GM12878 (cell line): Measurements from ENCODE around the gene MAGI1. TPM values are rescaled to one million over a fixed set of nuclear protein-coding genes. Genes with fewer than 3 reads are reported as not detected.

Experiments
- ATAC-seq: fragments of 200-7000 bp; cut with Tn5 transposase; 3 replicates; pipeline ENCODE4 v1.9.1; 2020; ENCODE audit warnings: mild to moderate bottlenecking, moderate library complexity
- BruUV-seq: library from RNA; stranded (reverse); fragments of 400-500 nt; replicated peaks from 2 replicates; lab custom pipeline; 2021; lab: Mats Ljungman, UMichigan
- CTCF ChIA-PET: fragments of 300-600 bp; sonication (Branson Sonifier 250); formaldehyde crosslinking; extraction: SDS; loops from one replicate; lab custom pipeline; 2021; ENCODE audit warnings: inconsistent platforms; lab: Yijun Ruan, JAX
- POLR2A ChIA-PET: fragments of 350-600 bp; formaldehyde crosslinking; extraction: SDS; loops from one replicate; lab custom pipeline; 2021; ENCODE audit warnings: inconsistent platforms; lab: Charles Lee
- RAD21 ChIA-PET: fragments of 300-600 bp; sonication (Branson Sonifier 250); formaldehyde crosslinking; loops from one replicate; lab custom pipeline; 2023; ENCODE audit warnings: antibody characterized with exemption; ENCODE audit not compliant: unreplicated experiment; lab: Charles Lee
- SMC1A ChIA-PET: fragments of 300-600 bp; sonication (Branson Sonifier 250); formaldehyde crosslinking; loops from one replicate; lab custom pipeline; 2023; ENCODE audit not compliant: unreplicated experiment, uncharacterized antibody; lab: Charles Lee
- DNase-seq: peaks from one replicate; pipeline ENCODE4 v3.0.0-alpha.2; 2011; ENCODE audit warnings: low read depth, low spot score
- FAIRE-seq: peaks from 3 replicates; lab custom pipeline; 2011; peaks lifted over from hg19 to GRCh38; lab: Jason Lieb, UNC
- H2AFZ ChIP-seq: 2 replicates; pipeline ENCODE4 v1.6.0; 2011; ENCODE audit warnings: low read depth, low read length, control low read depth; ENCODE audit not compliant: control insufficient read depth
- H3K27ac ChIP-seq: 2 replicates; pipeline ENCODE4 v1.5.1; 2011; ENCODE audit warnings: control low read depth; ENCODE audit not compliant: control insufficient read depth, insufficient read depth
- H3K27me3 ChIP-seq, 2 experiments: replicated peaks in 1 of 2; 2 replicates each; pipeline versions ENCODE4 v1.6.0 to v1.6.1; 2011; ENCODE audit warnings: low read length in 1 of 2; ENCODE audit not compliant: control insufficient read depth in 2 of 2, insufficient read depth in 2 of 2
- H3K36me3 ChIP-seq, 2 experiments: 2 replicates each; pipeline ENCODE4 v1.5.1; 2011; ENCODE audit warnings: low read length in 1 of 2; ENCODE audit not compliant: control insufficient read depth in 2 of 2, insufficient read depth in 2 of 2
- H3K4me1 ChIP-seq: 2 replicates; pipeline ENCODE4 v1.6.1; 2011; ENCODE audit warnings: mild to moderate bottlenecking, low read length, moderate library complexity, mixed read lengths; ENCODE audit not compliant: control insufficient read depth, insufficient read depth
- H3K4me2 ChIP-seq: 2 replicates; pipeline ENCODE4 v1.6.0; 2011; ENCODE audit warnings: control low read depth; ENCODE audit not compliant: control insufficient read depth, insufficient read depth
- H3K4me3 ChIP-seq: fragments of 200-600 bp; sonication (generic); 2 replicates; pipeline ENCODE4 v1.5.1; 2016
- H3K79me2 ChIP-seq: 2 replicates; pipeline ENCODE4 v1.6.0; 2011; ENCODE audit warnings: low read length; ENCODE audit not compliant: control insufficient read depth, insufficient read depth
- H3K9ac ChIP-seq: 2 replicates; pipeline ENCODE4 v1.8.0; 2011; ENCODE audit warnings: low read length, control low read depth, mixed read lengths; ENCODE audit not compliant: control insufficient read depth, insufficient read depth
- H3K9me3 ChIP-seq: replicated peaks from 3 replicates; pipeline ENCODE4 v1.5.1; 2011; ENCODE audit warnings: mild to moderate bottlenecking, low read length; ENCODE audit not compliant: control insufficient read depth, insufficient read depth
- H4K20me1 ChIP-seq: 2 replicates; pipeline ENCODE4 v1.6.0; 2011; ENCODE audit not compliant: control insufficient read depth, insufficient read depth
- CREB1 ChIP-seq: IDR thresholded peaks from 2 replicates; pipeline ENCODE4 v1.6.1; 2012; ENCODE audit warnings: low read depth, mild to moderate bottlenecking, inconsistent platforms
- MTA3 ChIP-seq: IDR thresholded peaks from 2 replicates; pipeline ENCODE4 v1.6.1; 2012; ENCODE audit warnings: low read length, inconsistent platforms, borderline replicate concordance
- NFYA ChIP-seq: IDR thresholded peaks from 2 replicates; pipeline ENCODE4 v1.6.1; 2011; ENCODE audit warnings: low read depth, mild to moderate bottlenecking, low read length, improper control_type of control experiment, borderline replicate concordance
- PBX3 ChIP-seq: IDR thresholded peaks from 2 replicates; pipeline ENCODE4 v1.6.1; 2011; ENCODE audit warnings: mild to moderate bottlenecking, low read depth, low read length, moderate library complexity; ENCODE audit not compliant: insufficient replicate concordance
- PML ChIP-seq: IDR thresholded peaks from 2 replicates; pipeline ENCODE4 v1.6.1; 2012; ENCODE audit warnings: low read length, inconsistent platforms
- SKIL ChIP-seq: fragments of 450-650 bp; IDR thresholded peaks from 2 replicates; pipeline ENCODE4 v1.6.1; 2017; ENCODE audit warnings: mild to moderate bottlenecking, low read depth, inconsistent platforms; ENCODE audit not compliant: poor library complexity, severe bottlenecking
- TCF12 ChIP-seq: IDR thresholded peaks from 2 replicates; pipeline ENCODE4 v1.6.1; 2011; ENCODE audit warnings: low read depth, mild to moderate bottlenecking, low read length
- YY1 ChIP-seq: IDR thresholded peaks from 2 replicates; pipeline ENCODE4 v1.6.1; 2011; ENCODE audit warnings: low read depth, mild to moderate bottlenecking, low read length
- ZNF207 ChIP-seq: fragments of 450-650 bp; IDR thresholded peaks from 2 replicates; pipeline ENCODE4 v1.6.1; 2014; ENCODE audit warnings: antibody characterized with exemption, mild to moderate bottlenecking, borderline replicate concordance
- WGBS: methylation state at CpG from one replicate; pipeline ENCODE4 v1.1.6; 2016; ENCODE audit warnings: low lambda C conversion rate; ENCODE audit not compliant: insufficient replicate concordance, insufficient coverage; ENCODE audit errors: missing lambda C conversion rate; 5-methylcytosine and 5-hydroxymethylcytosine counted together
- in situ Hi-C: fragments of 300-500 bp; cut with MboI; formaldehyde crosslinking; loops from 9 replicates; pipeline ENCODE4 v1.14.3; 2018; ENCODE audit warnings: mixed read lengths
- intact Hi-C: fragments of 100-400 bp; cut with micrococcal nuclease; formaldehyde crosslinking; loops from one replicate; pipeline ENCODE4 v1.14.2; 2022; ENCODE audit not compliant: unreplicated experiment
- polyA plus RNA-seq, 11 experiments: library from polyadenylated mRNA; depleted of rRNA in 4 of 11; unstranded in 6 of 11; stranded (reverse) in 5 of 11; fragments of >200 nt; fragmentation: Nextera tagmentation in 4 of 11; fragmentation: Illumina TruSeq in 1 of 11; extraction: Ambion mirVana in 4 of 11; extraction: Trizol in 1 of 11; gene quantifications; 1 replicate in 1 of 11; 2 replicates in 10 of 11; pipeline versions ENCODE4 v1.2.1 to v1.2.3, GENCODE V29; 2011 to 2016; ENCODE audit warnings: inconsistent platforms in 2 of 11, missing spikeins in 2 of 11, low read depth in 1 of 11
- total RNA-seq, 4 experiments: library from RNA; depleted of rRNA in 3 of 4; stranded (reverse); fragments of >200 nt in 3 of 4; fragmentation: Illumina TruSeq in 1 of 4; extraction: Trizol in 1 of 4; gene quantifications; 2 replicates each; pipeline versions ENCODE4 v1.2.1 to v1.2.3, GENCODE V29; 2013 to 2021
- TF ChIP-seq, protein P1 (sequence below): fragments of 450-650 bp; IDR thresholded peaks from 2 replicates; pipeline ENCODE4 v1.6.1; 2018; ENCODE audit warnings: mild to moderate bottlenecking, low read depth, moderate library complexity; ENCODE audit not compliant: partially characterized antibody
- TF ChIP-seq, protein P2 (sequence below): fragments of 450-650 bp; IDR thresholded peaks from 2 replicates; pipeline ENCODE4 v1.6.1; 2018; ENCODE audit warnings: borderline replicate concordance, mild to moderate bottlenecking; ENCODE audit not compliant: partially characterized antibody

The MAGI1 gene
- total and polyA plus RNA-seq, 10 of the 15 experiments (the other 5 are each of a cell fraction or from before 2014, with no cell fraction given) = 0.02 to 3.3 (median 0.29) TPM; not detected in 1

DNA sequence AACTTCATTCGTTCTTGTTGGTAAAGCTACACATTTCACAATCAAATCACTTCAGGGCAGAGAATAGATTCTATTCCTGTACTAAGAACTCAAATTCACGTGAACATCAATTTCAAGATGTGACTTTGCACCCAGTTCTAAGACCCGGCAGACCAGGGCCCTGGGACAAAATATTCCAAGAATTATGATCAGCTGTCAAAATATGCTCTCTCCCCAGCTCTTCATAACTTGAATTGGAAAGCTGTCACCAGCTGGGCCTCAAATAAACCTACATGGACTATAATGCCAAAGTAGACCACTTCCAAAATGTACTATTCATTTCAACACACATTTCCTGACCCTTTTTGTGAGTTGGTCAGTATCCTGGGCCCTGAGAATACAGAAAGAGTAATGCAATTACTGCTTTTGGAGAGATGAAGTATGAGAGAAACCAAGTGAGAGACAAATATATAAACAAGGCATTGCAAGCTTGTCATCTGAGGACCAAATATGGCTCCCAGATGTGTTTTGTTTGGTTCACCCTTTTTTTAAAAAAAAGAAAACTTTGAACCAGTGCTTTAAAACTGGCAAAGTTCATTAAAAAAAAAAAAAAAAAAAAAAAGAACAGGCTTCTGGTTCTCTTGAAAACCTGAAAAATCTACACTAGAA lies 14.9 kb downstream of the MAGI1 start (continued):
- TF ChIP-seq, protein P1, sequence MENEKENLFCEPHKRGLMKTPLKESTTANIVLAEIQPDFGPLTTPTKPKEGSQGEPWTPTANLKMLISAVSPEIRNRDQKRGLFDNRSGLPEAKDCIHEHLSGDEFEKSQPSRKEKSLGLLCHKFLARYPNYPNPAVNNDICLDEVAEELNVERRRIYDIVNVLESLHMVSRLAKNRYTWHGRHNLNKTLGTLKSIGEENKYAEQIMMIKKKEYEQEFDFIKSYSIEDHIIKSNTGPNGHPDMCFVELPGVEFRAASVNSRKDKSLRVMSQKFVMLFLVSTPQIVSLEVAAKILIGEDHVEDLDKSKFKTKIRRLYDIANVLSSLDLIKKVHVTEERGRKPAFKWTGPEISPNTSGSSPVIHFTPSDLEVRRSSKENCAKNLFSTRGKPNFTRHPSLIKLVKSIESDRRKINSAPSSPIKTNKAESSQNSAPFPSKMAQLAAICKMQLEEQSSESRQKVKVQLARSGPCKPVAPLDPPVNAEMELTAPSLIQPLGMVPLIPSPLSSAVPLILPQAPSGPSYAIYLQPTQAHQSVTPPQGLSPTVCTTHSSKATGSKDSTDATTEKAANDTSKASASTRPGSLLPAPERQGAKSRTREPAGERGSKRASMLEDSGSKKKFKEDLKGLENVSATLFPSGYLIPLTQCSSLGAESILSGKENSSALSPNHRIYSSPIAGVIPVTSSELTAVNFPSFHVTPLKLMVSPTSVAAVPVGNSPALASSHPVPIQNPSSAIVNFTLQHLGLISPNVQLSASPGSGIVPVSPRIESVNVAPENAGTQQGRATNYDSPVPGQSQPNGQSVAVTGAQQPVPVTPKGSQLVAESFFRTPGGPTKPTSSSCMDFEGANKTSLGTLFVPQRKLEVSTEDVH = no peak
- TF ChIP-seq TCF12 = no peak

DNA sequence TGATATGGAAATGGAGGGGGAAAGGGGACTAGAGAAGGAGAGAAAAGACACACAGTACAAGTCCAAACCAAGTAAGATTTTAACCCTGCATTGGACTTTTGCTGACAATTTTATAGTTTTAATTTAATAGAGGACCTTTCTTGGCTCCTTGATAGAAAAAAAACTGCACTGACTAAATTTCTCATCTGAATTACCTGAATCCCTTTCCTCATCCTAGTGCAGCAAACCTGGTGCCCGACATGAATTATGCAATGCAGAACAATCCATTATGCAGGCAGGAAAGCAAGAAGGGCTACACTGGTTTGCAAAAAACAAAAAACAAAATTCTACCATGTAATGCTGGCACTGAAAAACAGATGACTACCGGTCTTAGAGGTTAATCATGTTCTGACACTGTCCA lies 15.5 kb downstream of the MAGI1 start:
- Histone ChIP-seq H3K4me2 (no peak overlapping the region), H4K20me1 (no peaks in the 10 kb centered on the region), H3K27me3 (peaks cover 0 to 4% of the 10 kb centered on the region in 2 experiments; a peak in 1 of 4 replicates), H3K9me3 (no peaks in the 10 kb centered on the region), H3K4me3 (no peak overlapping the region), H3K4me1 (no peaks in the 10 kb centered on the region), H3K27ac (no peak overlapping the region), H3K36me3 (no peaks in the 10 kb centered on the region), H3K79me2 (no peaks in the 10 kb centered on the region), H2AFZ (no peak overlapping the region), H3K9ac (no peak overlapping the region)
- FAIRE-seq = no peak
- in situ Hi-C loops (no loop called here), intact Hi-C loops (no loop called here)
- no peak for ATAC-seq
- ChIA-PET CTCF (no interaction called here), SMC1A (no interaction called here), RAD21 (no interaction called here), POLR2A (no interaction called here)
- no peak for DNase-seq
- no TSS peak for BruUV-seq
- 32% methylated on average over 2 of the region's 2 CpGs for whole genome bisulfite sequencing
- TF ChIP-seq NFYA (no peak), CREB1 (no peak), YY1 (no peak), PBX3 (no peak), ZNF207 (no peak), MTA3 (no peak), SKIL (no peak), PML (no peak)
- TF ChIP-seq, protein P2, sequence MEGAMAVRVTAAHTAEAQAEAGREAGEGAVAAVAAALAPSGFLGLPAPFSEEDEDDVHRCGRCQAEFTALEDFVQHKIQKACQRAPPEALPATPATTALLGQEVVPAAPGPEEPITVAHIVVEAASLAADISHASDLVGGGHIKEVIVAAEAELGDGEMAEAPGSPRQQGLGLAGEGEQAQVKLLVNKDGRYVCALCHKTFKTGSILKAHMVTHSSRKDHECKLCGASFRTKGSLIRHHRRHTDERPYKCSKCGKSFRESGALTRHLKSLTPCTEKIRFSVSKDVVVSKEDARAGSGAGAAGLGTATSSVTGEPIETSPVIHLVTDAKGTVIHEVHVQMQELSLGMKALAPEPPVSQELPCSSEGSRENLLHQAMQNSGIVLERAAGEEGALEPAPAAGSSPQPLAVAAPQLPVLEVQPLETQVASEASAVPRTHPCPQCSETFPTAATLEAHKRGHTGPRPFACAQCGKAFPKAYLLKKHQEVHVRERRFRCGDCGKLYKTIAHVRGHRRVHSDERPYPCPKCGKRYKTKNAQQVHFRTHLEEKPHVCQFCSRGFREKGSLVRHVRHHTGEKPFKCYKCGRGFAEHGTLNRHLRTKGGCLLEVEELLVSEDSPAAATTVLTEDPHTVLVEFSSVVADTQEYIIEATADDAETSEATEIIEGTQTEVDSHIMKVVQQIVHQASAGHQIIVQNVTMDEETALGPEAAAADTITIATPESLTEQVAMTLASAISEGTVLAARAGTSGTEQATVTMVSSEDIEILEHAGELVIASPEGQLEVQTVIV = no peak
